ENCODE measurements around the gene GKN2. TPM values are rescaled to one million over a fixed set of nuclear protein-coding genes. Genes with fewer than 3 reads are reported as not detected.

Gene GKN2
- total RNA-seq, 4 donors from 2014 or later: not detected

- peaks cover 0 to 14% (median 0%) of the 10 kb centered on the region in 3 donors for H3K4me1 ChIP-seq
- DNase-seq: no peak
- H3K36me3 ChIP-seq: no peaks in the 10 kb centered on the region
- peak overlapping the region in 1 of 4 donors; percentile 45 for H3K27ac ChIP-seq
- no peak overlapping the region for H3K4me3 ChIP-seq
- H3K9me3 ChIP-seq: no peaks in the 10 kb centered on the region
- TF ChIP-seq, protein P1, sequence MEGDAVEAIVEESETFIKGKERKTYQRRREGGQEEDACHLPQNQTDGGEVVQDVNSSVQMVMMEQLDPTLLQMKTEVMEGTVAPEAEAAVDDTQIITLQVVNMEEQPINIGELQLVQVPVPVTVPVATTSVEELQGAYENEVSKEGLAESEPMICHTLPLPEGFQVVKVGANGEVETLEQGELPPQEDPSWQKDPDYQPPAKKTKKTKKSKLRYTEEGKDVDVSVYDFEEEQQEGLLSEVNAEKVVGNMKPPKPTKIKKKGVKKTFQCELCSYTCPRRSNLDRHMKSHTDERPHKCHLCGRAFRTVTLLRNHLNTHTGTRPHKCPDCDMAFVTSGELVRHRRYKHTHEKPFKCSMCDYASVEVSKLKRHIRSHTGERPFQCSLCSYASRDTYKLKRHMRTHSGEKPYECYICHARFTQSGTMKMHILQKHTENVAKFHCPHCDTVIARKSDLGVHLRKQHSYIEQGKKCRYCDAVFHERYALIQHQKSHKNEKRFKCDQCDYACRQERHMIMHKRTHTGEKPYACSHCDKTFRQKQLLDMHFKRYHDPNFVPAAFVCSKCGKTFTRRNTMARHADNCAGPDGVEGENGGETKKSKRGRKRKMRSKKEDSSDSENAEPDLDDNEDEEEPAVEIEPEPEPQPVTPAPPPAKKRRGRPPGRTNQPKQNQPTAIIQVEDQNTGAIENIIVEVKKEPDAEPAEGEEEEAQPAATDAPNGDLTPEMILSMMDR (IDR thresholded peaks at IDR 0.05): no peak
- no peak for TF ChIP-seq POLR2A (IDR thresholded peaks at IDR 0.05)
- intact Hi-C loops (cut with DNase I): no loop called here
- H3K27me3 ChIP-seq: no peaks in the 10 kb centered on the region
- 25% methylated on average over 1 of the region's 1 CpG; no CpG with 5 or more reads in 1 of the 2 donors for WGBS, 2 donors
Observed at GRCh38 chr2:68916226-68916625, 36.5 kb downstream of the GKN2 start.

GRCh38 chr2:68915393-68915792 is 37.3 kb downstream of the GKN2 start:
- H3K9me3 ChIP-seq: no peaks in the 10 kb centered on the region
- WGBS, 2 donors: 85 to 86% methylated on average over 4 of the region's 4 CpGs
- intact Hi-C loops (cut with DNase I): no loop called here
- H3K4me3 ChIP-seq: no peak overlapping the region
- no peak for TF ChIP-seq POLR2A (IDR thresholded peaks at IDR 0.05)
- TF ChIP-seq, protein P1 (IDR thresholded peaks at IDR 0.05): no peak
- peaks cover 0 to 14% (median 0%) of the 10 kb centered on the region in 3 donors for H3K4me1 ChIP-seq
- no peaks in the 10 kb centered on the region for H3K36me3 ChIP-seq
- no peak for DNase-seq
- no peaks in the 10 kb centered on the region for H3K27me3 ChIP-seq
- no peak overlapping the region for H3K27ac ChIP-seq

DNA sequence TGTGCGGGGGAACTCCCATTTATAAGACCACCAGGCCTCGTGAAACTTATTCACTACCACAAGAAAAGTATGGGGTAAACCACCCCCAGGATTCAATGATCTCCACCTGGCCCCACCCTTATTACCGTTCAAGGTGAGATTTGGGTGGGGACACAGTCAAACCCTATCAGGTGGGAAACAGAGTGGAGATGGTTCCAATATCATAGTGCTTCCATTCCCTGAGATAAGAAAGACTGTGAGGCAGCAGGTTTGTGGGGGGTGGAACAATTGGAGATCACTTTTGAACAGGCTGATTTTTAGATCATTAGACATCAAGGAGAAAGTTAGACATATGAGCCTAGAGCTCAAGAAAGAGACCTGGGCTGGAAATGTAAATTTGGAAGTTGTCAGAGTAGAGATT is 39.3 kb downstream of the GKN2 start:
- intact Hi-C loops (cut with DNase I): loop anchor here (5.0 kb wide), 1 partner anchor 161 kb away; no protein-coding TSS in a partner anchor
- Histone ChIP-seq H3K27ac (no peak overlapping the region), H3K4me3 (no peak overlapping the region), H3K4me1 (peaks cover 6 to 29% (median 12%) of the 10 kb centered on the region in 3 donors), H3K27me3 (no peaks in the 10 kb centered on the region), H3K36me3 (no peaks in the 10 kb centered on the region), H3K9me3 (no peaks in the 10 kb centered on the region)
- 81 to 97% methylated on average over 3 of the region's 3 CpGs for WGBS, 2 donors
- no peak for TF ChIP-seq POLR2A (IDR thresholded peaks at IDR 0.05)
- TF ChIP-seq, protein P1 (IDR thresholded peaks at IDR 0.05): no peak
- DNase-seq: no peak

DNA sequence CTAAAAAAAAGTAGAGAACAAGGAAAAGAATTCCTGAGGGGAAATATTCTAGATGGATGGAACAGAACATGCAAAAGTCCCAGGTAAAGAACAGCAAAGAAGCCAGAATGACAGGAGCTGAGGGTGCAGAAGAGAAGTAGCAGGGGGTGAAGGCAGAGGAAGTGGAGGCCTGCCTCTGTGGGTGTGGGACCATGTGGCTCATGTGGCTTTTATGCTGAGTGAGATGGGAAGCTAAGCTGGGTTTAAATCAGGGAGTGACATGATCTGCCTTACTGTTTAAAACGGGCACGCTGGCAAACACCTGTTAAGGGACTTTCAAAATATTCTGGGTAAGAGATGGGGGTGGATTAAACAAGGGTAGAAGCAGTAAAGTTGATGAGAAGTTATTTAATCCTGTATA is 40.0 kb downstream of the GKN2 start:
- Histone ChIP-seq H3K4me1 (peaks cover 11 to 35% (median 17%) of the 10 kb centered on the region in 3 donors), H3K4me3 (no peak overlapping the region), H3K27ac (no peak overlapping the region), H3K9me3 (no peaks in the 10 kb centered on the region), H3K27me3 (no peaks in the 10 kb centered on the region), H3K36me3 (no peaks in the 10 kb centered on the region)
- intact Hi-C loops (cut with DNase I): loop anchor here (5.0 kb wide), 1 partner anchor 160 kb away; no protein-coding TSS in a partner anchor
- no peak for TF ChIP-seq POLR2A (IDR thresholded peaks at IDR 0.05)
- TF ChIP-seq, protein P1 (IDR thresholded peaks at IDR 0.05): no peak
- no peak for DNase-seq
- 32 to 44% methylated on average over 2 of the region's 2 CpGs for WGBS, 2 donors

- Histone ChIP-seq H3K4me1 (peaks cover 11 to 36% (median 17%) of the 10 kb centered on the region in 3 donors), H3K4me3 (no peak overlapping the region), H3K27me3 (no peaks in the 10 kb centered on the region), H3K27ac (no peak overlapping the region), H3K9me3 (no peaks in the 10 kb centered on the region), H3K36me3 (no peaks in the 10 kb centered on the region)
- DNase-seq: no peak
- 86 to 91% methylated on average over 3 of the region's 3 CpGs for WGBS, 2 donors
- intact Hi-C loops (cut with DNase I): loop anchor here (5.0 kb wide), 1 partner anchor 160 kb away; no protein-coding TSS in a partner anchor
- TF ChIP-seq, protein P1 (IDR thresholded peaks at IDR 0.05): no peak
- no peak for TF ChIP-seq POLR2A (IDR thresholded peaks at IDR 0.05)
Observed at GRCh38 chr2:68912111-68912510, 40.6 kb downstream of the GKN2 start.

Measured in esophagus squamous epithelium (tissue), 5 donors.